ENCODE data around the gene METTL16.
"Not testable (repeated sequence)": the region's sequence is repeated elsewhere in the genome, so short reads cannot be mapped to it uniquely, and the experiment has no call there.

METTL16 gene

DNA sequence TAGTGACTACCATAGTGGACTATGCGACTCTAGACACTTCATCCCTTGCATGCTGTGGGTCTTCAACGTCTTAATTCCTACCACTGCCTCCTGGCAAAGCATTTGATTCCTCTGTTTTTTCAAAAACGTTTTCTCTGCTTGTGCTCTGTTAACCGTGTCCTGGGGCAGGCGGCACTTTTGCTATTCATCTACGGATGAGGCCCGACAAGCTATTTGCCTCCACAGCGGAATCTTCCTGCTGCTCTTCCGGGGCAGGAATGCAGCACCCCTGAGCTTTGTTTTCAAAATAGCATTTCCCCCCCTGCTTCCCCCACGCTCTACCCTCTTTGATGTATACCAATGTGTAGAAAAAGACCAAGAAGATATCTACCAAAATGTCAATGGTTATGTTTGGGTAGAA, 39.8 kb upstream of the METTL16 start:
- Histone ChIP-seq H3K4me2 (ENCODE audit: insufficient read depth, low read length) (no peak overlapping the region), H3K27me3 (ENCODE audit: insufficient read depth, low read length, poor library complexity) (no peaks in the 10 kb centered on the region), H3K4me3 (ENCODE audit: low read depth in 1 of 2, low read length in 2 of 2) (no peak overlapping the region), H3K27ac (ENCODE audit: low read length) (no peak overlapping the region), H3K4me1 (ENCODE audit: insufficient read depth, low read length) (no peaks in the 10 kb centered on the region), H3K9me3 (ENCODE audit: insufficient read depth, low read length, severe bottlenecking) (no peaks in the 10 kb centered on the region), H3K79me2 (ENCODE audit: insufficient read depth, low read length) (no peaks in the 10 kb centered on the region), H2AFZ (ENCODE audit: low read depth, low read length) (no peak overlapping the region), H3K36me3 (ENCODE audit: insufficient read depth, low read length) (no peaks in the 10 kb centered on the region), H4K20me1 (ENCODE audit: insufficient read depth, low read length) (no peaks in the 10 kb centered on the region), H3K9ac (ENCODE audit: low read depth, low read length) (no peak overlapping the region)
- DNase-seq: no peak
- TF ChIP-seq EZH2 (IDR thresholded peaks at IDR 0.05; ENCODE audit: borderline replicate concordance, low read depth, low read length, severe bottlenecking): no peak
- TF ChIP-seq, protein P1, sequence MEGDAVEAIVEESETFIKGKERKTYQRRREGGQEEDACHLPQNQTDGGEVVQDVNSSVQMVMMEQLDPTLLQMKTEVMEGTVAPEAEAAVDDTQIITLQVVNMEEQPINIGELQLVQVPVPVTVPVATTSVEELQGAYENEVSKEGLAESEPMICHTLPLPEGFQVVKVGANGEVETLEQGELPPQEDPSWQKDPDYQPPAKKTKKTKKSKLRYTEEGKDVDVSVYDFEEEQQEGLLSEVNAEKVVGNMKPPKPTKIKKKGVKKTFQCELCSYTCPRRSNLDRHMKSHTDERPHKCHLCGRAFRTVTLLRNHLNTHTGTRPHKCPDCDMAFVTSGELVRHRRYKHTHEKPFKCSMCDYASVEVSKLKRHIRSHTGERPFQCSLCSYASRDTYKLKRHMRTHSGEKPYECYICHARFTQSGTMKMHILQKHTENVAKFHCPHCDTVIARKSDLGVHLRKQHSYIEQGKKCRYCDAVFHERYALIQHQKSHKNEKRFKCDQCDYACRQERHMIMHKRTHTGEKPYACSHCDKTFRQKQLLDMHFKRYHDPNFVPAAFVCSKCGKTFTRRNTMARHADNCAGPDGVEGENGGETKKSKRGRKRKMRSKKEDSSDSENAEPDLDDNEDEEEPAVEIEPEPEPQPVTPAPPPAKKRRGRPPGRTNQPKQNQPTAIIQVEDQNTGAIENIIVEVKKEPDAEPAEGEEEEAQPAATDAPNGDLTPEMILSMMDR (IDR thresholded peaks at IDR 0.05; ENCODE audit: borderline replicate concordance, extremely low read depth, low read length, poor library complexity, severe bottlenecking): no peak
- no peak for ATAC-seq (ENCODE audit: insufficient read depth, low read depth)

GRCh38 chr17:2549392-2550211, 37.9 kb upstream of the METTL16 start:
- H2AFZ ChIP-seq (ENCODE audit: low read depth, low read length): no peak overlapping the region
- no peaks in the 10 kb centered on the region for H3K4me1 ChIP-seq (ENCODE audit: insufficient read depth, low read length)
- no peaks in the 10 kb centered on the region for H3K27me3 ChIP-seq (ENCODE audit: insufficient read depth, low read length, poor library complexity)
- H3K9ac ChIP-seq (ENCODE audit: low read depth, low read length): no peak overlapping the region
- DNase-seq: no peak
- H3K36me3 ChIP-seq (ENCODE audit: insufficient read depth, low read length): no peaks in the 10 kb centered on the region
- no peak overlapping the region for H3K4me2 ChIP-seq (ENCODE audit: insufficient read depth, low read length)
- ATAC-seq (ENCODE audit: insufficient read depth, low read depth): no peak
- H4K20me1 ChIP-seq (ENCODE audit: insufficient read depth, low read length): no peaks in the 10 kb centered on the region
- H3K79me2 ChIP-seq (ENCODE audit: insufficient read depth, low read length): no peaks in the 10 kb centered on the region
- TF ChIP-seq, protein P1 (IDR thresholded peaks at IDR 0.05; ENCODE audit: borderline replicate concordance, extremely low read depth, low read length, poor library complexity, severe bottlenecking): no peak
- no peak for TF ChIP-seq EZH2 (IDR thresholded peaks at IDR 0.05; ENCODE audit: borderline replicate concordance, low read depth, low read length, severe bottlenecking)
- H3K4me3 ChIP-seq (ENCODE audit: low read depth in 1 of 2, low read length in 2 of 2): no peak overlapping the region
- H3K9me3 ChIP-seq (ENCODE audit: insufficient read depth, low read length, severe bottlenecking): no peaks in the 10 kb centered on the region
- no peak overlapping the region for H3K27ac ChIP-seq (ENCODE audit: low read length)

GRCh38 chr17:2548026-2548425, 36.3 kb upstream of the METTL16 start:
- H3K9me3 ChIP-seq (ENCODE audit: insufficient read depth, low read length, severe bottlenecking); DNase-seq; H3K79me2 ChIP-seq (ENCODE audit: insufficient read depth, low read length); H2AFZ ChIP-seq (ENCODE audit: low read depth, low read length); ATAC-seq (ENCODE audit: insufficient read depth, low read depth); H3K27ac ChIP-seq (ENCODE audit: low read length); H3K9ac ChIP-seq (ENCODE audit: low read depth, low read length); H3K4me1 ChIP-seq (ENCODE audit: insufficient read depth, low read length); H3K36me3 ChIP-seq (ENCODE audit: insufficient read depth, low read length); H3K4me2 ChIP-seq (ENCODE audit: insufficient read depth, low read length); H3K27me3 ChIP-seq (ENCODE audit: insufficient read depth, low read length, poor library complexity); H3K4me3 ChIP-seq (ENCODE audit: low read depth in 1 of 2, low read length in 2 of 2); H4K20me1 ChIP-seq (ENCODE audit: insufficient read depth, low read length): not testable (repeated sequence)

- Histone ChIP-seq H3K4me2 (ENCODE audit: insufficient read depth, low read length) (no peak overlapping the region), H3K4me3 (ENCODE audit: low read depth in 1 of 2, low read length in 2 of 2) (no peak overlapping the region), H2AFZ (ENCODE audit: low read depth, low read length) (no peak overlapping the region), H3K27me3 (ENCODE audit: insufficient read depth, low read length, poor library complexity) (no peaks in the 10 kb centered on the region), H3K36me3 (ENCODE audit: insufficient read depth, low read length) (no peaks in the 10 kb centered on the region), H3K9ac (ENCODE audit: low read depth, low read length) (no peak overlapping the region), H3K27ac (ENCODE audit: low read length) (no peak overlapping the region), H3K9me3 (ENCODE audit: insufficient read depth, low read length, severe bottlenecking) (no peaks in the 10 kb centered on the region), H3K4me1 (ENCODE audit: insufficient read depth, low read length) (no peaks in the 10 kb centered on the region), H3K79me2 (ENCODE audit: insufficient read depth, low read length) (no peaks in the 10 kb centered on the region), H4K20me1 (ENCODE audit: insufficient read depth, low read length) (no peaks in the 10 kb centered on the region)
- no peak for ATAC-seq (ENCODE audit: insufficient read depth, low read depth)
- TF ChIP-seq, protein P1 (IDR thresholded peaks at IDR 0.05; ENCODE audit: borderline replicate concordance, extremely low read depth, low read length, poor library complexity, severe bottlenecking): no peak
- TF ChIP-seq EZH2 (IDR thresholded peaks at IDR 0.05; ENCODE audit: borderline replicate concordance, low read depth, low read length, severe bottlenecking): no peak
- no peak for DNase-seq
Measured at GRCh38 chr17:2547176-2547575, 35.5 kb upstream of the METTL16 start.

All from DND-41 (cell line).